ENCODE results near the gene SLC35F1.

DNA sequence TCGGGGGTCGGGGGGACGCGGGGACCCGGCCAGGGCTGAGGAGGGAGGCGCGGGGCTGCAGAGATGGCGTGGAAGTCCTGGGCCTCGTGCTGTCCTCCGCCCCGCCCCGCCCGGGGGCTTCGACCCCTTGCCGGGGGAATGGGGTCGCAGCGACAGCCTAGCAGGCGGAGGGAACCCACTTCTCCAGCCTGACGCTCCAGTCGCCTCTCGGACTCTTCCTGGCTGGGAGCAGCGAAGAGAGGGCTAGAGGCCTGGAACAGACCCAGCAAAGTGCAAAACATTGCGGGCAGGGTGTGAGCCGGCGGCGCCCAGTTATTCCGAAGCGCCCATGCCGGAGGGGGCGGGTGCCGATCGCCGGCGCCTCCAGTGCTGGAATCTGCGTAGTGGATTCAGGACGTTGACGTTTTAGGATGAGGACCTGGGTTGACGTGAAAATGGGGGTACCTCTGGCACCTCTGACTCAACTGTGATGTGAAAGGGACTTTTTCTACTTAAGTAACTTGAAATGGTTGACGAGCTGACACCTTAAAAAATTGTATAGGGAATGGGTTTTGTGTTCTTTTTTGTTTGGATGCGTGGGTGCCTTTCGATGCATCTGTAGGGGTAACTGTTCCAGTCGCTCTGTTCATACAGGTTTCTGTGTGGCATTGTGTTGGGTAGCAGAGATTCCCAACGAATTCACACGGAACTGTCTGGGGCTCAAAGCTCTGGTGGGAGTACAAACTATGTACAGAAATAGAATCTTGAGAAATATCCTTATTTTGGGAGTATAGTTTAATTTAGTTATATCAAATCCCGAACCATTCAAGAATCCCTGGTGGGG is 1.4 kb downstream of the SLC35F1 start:
- TF ChIP-seq, protein P1, sequence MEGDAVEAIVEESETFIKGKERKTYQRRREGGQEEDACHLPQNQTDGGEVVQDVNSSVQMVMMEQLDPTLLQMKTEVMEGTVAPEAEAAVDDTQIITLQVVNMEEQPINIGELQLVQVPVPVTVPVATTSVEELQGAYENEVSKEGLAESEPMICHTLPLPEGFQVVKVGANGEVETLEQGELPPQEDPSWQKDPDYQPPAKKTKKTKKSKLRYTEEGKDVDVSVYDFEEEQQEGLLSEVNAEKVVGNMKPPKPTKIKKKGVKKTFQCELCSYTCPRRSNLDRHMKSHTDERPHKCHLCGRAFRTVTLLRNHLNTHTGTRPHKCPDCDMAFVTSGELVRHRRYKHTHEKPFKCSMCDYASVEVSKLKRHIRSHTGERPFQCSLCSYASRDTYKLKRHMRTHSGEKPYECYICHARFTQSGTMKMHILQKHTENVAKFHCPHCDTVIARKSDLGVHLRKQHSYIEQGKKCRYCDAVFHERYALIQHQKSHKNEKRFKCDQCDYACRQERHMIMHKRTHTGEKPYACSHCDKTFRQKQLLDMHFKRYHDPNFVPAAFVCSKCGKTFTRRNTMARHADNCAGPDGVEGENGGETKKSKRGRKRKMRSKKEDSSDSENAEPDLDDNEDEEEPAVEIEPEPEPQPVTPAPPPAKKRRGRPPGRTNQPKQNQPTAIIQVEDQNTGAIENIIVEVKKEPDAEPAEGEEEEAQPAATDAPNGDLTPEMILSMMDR (conservative IDR thresholded peaks at IDR 0.05), result no peak
- no peak for TF ChIP-seq ZFX (IDR thresholded peaks at IDR 0.05)
